ENCODE measurements around the gene GPX2.
A peak's percentile ranks its signal among the peaks of the same experiment; 100 is the strongest.

Gene GPX2

GRCh38 chr14:64968167-64968566, 25.6 kb upstream of the GPX2 start:
- TF ChIP-seq YY1 (IDR thresholded peaks at IDR 0.05; ENCODE audit: low read depth), result no peak
- no peak for TF ChIP-seq USF1 (IDR thresholded peaks at IDR 0.05)
- TF ChIP-seq TEAD4 (IDR thresholded peaks at IDR 0.05), result no peak
- no peak for TF ChIP-seq EP300 (IDR thresholded peaks at IDR 0.05; ENCODE audit: borderline replicate concordance)
- TF ChIP-seq RAD21 (IDR thresholded peaks at IDR 0.05; ENCODE audit: low read depth), result no peak
- TF ChIP-seq CEBPB (IDR thresholded peaks at IDR 0.05), result no peak
- TF ChIP-seq, protein P1, sequence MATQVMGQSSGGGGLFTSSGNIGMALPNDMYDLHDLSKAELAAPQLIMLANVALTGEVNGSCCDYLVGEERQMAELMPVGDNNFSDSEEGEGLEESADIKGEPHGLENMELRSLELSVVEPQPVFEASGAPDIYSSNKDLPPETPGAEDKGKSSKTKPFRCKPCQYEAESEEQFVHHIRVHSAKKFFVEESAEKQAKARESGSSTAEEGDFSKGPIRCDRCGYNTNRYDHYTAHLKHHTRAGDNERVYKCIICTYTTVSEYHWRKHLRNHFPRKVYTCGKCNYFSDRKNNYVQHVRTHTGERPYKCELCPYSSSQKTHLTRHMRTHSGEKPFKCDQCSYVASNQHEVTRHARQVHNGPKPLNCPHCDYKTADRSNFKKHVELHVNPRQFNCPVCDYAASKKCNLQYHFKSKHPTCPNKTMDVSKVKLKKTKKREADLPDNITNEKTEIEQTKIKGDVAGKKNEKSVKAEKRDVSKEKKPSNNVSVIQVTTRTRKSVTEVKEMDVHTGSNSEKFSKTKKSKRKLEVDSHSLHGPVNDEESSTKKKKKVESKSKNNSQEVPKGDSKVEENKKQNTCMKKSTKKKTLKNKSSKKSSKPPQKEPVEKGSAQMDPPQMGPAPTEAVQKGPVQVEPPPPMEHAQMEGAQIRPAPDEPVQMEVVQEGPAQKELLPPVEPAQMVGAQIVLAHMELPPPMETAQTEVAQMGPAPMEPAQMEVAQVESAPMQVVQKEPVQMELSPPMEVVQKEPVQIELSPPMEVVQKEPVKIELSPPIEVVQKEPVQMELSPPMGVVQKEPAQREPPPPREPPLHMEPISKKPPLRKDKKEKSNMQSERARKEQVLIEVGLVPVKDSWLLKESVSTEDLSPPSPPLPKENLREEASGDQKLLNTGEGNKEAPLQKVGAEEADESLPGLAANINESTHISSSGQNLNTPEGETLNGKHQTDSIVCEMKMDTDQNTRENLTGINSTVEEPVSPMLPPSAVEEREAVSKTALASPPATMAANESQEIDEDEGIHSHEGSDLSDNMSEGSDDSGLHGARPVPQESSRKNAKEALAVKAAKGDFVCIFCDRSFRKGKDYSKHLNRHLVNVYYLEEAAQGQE (IDR thresholded peaks at IDR 0.05; ENCODE audit: low read depth), result no peak
- TF ChIP-seq FOXM1 (IDR thresholded peaks at IDR 0.05; ENCODE audit: borderline replicate concordance, low read depth), result no peak
- TF ChIP-seq, protein P2, sequence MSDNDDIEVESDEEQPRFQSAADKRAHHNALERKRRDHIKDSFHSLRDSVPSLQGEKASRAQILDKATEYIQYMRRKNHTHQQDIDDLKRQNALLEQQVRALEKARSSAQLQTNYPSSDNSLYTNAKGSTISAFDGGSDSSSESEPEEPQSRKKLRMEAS (IDR thresholded peaks at IDR 0.05), result no peak
- TF ChIP-seq CREB1 (IDR thresholded peaks at IDR 0.05; ENCODE audit: low read depth), result no peak
- no peak for TF ChIP-seq NFIC (IDR thresholded peaks at IDR 0.05)
- TF ChIP-seq TCF12 (IDR thresholded peaks at IDR 0.05; ENCODE audit: low read depth), result no peak
- no peak for TF ChIP-seq EGR1 (IDR thresholded peaks at IDR 0.05)
- TF ChIP-seq TAF1 (IDR thresholded peaks at IDR 0.05; ENCODE audit: low read depth), result no peak
- no peak for TF ChIP-seq ZBTB7A (IDR thresholded peaks at IDR 0.05; ENCODE audit: low read depth)

DNA sequence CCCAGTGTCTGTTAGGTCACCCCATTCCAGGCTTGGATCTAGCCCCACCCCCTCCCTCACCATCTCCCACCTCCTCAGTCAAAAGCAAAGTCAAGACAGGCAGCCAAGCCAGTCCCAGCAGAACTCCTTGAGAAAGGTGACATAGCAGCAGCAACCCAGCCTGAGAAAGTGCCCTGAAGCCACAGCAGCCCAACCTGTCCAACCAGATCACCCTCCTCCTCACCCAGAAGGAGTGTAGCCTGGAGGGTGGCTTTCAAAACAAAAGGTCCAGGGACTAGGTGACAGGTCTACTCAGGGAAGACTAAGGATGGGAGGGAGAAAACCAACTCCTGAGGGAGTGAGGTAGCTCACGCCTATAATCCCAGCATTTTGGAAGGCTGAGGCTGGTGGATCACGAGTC, 24.4 kb upstream of the GPX2 start:
- TF ChIP-seq TCF12 (IDR thresholded peaks at IDR 0.05; ENCODE audit: low read depth) (no peak), CREB1 (IDR thresholded peaks at IDR 0.05; ENCODE audit: low read depth) (no peak), NFIC (IDR thresholded peaks at IDR 0.05) (no peak), RAD21 (IDR thresholded peaks at IDR 0.05; ENCODE audit: low read depth) (no peak)

DNA sequence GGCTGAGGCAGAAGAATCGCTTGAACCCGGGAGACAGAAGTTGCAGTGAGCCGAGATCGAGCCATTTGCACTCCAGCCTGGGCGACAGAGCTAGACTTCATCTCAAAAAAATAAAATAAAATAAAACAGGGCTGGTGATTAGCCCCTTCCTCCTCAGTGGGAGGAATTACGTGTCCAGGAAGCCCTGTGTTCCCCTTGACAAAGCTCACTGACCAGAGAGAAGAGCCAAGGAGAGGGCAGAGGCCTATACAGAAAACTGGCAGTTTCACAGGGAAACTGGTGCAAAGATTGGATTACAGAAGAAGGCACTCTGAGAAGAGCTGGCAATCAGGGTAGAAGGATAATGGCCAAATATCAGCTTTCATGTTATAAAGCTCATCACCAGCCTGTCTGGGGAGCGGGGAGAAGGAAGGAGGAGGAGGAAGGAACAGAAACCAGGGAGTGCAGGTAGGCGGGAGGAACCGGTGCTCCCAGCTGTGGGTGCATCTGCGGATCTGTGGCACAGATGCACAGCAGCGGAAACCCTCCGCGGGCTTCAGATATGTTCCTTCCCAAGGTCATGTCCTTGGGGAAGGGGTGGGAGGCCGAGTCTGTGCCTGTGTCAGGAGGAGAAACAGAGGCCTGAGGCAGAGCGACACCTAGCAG, 22.9 kb upstream of the GPX2 start:
- TF ChIP-seq USF1 (IDR thresholded peaks at IDR 0.05) (no peak), EGR1 (IDR thresholded peaks at IDR 0.05) (no peak), TEAD4 (IDR thresholded peaks at IDR 0.05) (no peak), FOXM1 (IDR thresholded peaks at IDR 0.05; ENCODE audit: borderline replicate concordance, low read depth) (no peak), RAD21 (IDR thresholded peaks at IDR 0.05; ENCODE audit: low read depth) (no peak), TCF12 (IDR thresholded peaks at IDR 0.05; ENCODE audit: low read depth) (no peak), TAF1 (IDR thresholded peaks at IDR 0.05; ENCODE audit: low read depth) (no peak)

DNA sequence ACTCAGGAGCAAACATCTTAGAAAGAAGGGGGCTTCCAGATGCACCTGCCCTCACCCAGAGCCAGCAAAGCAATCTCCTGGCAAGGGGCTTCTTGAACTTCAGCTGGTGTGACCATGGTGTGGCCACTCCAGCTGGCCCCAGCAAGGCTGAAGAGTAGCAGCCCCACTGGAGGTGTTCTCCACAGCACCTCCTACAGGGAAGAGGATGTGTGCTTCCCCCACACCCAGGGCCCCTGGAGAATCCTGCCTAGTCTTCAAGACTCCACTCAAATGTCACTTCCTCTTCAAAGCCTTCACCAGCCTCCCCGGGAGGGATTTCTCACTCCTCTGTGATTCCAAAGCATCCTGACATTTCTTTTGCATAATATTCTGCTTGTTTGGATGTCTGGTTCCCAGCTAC, 21.1 kb upstream of the GPX2 start:
- TF ChIP-seq FOXM1 (IDR thresholded peaks at IDR 0.05; ENCODE audit: borderline replicate concordance, low read depth) (no peak), NFIC (IDR thresholded peaks at IDR 0.05) (no peak), ZBTB7A (IDR thresholded peaks at IDR 0.05; ENCODE audit: low read depth) (no peak)
- TF ChIP-seq, protein P2 (IDR thresholded peaks at IDR 0.05), result no peak

GRCh38 chr14:64960762-64961276, 18.3 kb upstream of the GPX2 start:
- TF ChIP-seq EGR1 (IDR thresholded peaks at IDR 0.05), result no peak
- TF ChIP-seq, protein P2 (IDR thresholded peaks at IDR 0.05), result no peak
- peak; percentile 32; the same call in 1 of the 2 replicates for TF ChIP-seq RAD21 (IDR thresholded peaks at IDR 0.05; ENCODE audit: low read depth)
- 0 out of 2 replicates have a peak, but pooled peaks have one; percentile 44 for TF ChIP-seq TCF12 (IDR thresholded peaks at IDR 0.05; ENCODE audit: low read depth)
- TF ChIP-seq FOXM1 (IDR thresholded peaks at IDR 0.05; ENCODE audit: borderline replicate concordance, low read depth), result no peak
- TF ChIP-seq NFIC (IDR thresholded peaks at IDR 0.05), result peak; percentile 23; the same call in 1 of the 2 replicates

DNA sequence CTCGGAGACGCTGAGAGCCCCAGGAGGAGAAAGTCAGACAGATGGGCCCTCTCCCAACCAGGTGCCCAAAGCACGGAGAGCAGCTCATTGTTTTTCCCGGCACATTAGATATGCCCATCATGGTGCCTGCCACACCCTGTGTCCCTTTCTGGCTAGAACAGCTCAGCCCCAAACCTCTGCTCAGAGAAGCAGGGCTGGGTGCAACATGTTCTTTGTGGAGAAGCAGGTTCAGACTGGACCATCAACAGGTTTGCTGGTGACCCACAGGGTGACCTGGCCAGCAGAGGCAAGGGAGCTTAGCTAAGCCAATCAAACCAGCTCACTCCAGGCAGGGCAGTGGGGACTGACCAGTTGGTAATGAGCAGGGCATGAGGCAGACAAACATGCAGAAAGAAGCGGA, 16.2 kb upstream of the GPX2 start:
- no peak for TF ChIP-seq YY1 (IDR thresholded peaks at IDR 0.05; ENCODE audit: low read depth)
- no peak for TF ChIP-seq USF1 (IDR thresholded peaks at IDR 0.05)
- TF ChIP-seq FOXM1 (IDR thresholded peaks at IDR 0.05; ENCODE audit: borderline replicate concordance, low read depth), result no peak
- TF ChIP-seq EGR1 (IDR thresholded peaks at IDR 0.05), result no peak

DNA sequence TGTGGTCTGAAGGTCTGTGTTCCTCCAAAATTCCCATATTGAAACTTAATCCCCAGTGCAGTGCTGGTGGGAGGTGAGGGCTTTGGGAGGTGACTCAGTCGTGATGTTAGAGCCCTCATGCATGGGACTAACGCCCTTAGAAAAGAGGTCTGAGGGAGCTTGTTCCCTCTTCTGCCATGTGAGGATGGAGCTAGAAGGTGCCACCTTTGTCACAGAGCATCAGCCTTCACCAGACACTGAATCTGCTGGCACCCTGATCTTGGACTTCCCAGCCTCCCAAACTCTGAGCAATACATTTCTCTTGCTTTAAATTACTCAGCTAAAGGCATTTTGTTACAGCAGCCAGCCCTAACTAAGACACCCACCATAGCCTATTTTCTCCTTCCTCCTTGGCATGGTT, 15.7 kb upstream of the GPX2 start:
- TF ChIP-seq YY1 (IDR thresholded peaks at IDR 0.05; ENCODE audit: low read depth), result no peak
- TF ChIP-seq CEBPB (IDR thresholded peaks at IDR 0.05), result no peak
- TF ChIP-seq TCF12 (IDR thresholded peaks at IDR 0.05; ENCODE audit: low read depth), result no peak
- TF ChIP-seq, protein P2 (IDR thresholded peaks at IDR 0.05), result no peak
- no peak for TF ChIP-seq FOXM1 (IDR thresholded peaks at IDR 0.05; ENCODE audit: borderline replicate concordance, low read depth)
- TF ChIP-seq TAF1 (IDR thresholded peaks at IDR 0.05; ENCODE audit: low read depth), result no peak
- TF ChIP-seq TEAD4 (IDR thresholded peaks at IDR 0.05), result no peak
- TF ChIP-seq CREB1 (IDR thresholded peaks at IDR 0.05; ENCODE audit: low read depth), result no peak
- TF ChIP-seq EP300 (IDR thresholded peaks at IDR 0.05; ENCODE audit: borderline replicate concordance), result no peak
- no peak for TF ChIP-seq EGR1 (IDR thresholded peaks at IDR 0.05)
- no peak for TF ChIP-seq ZBTB7A (IDR thresholded peaks at IDR 0.05; ENCODE audit: low read depth)
- no peak for TF ChIP-seq RAD21 (IDR thresholded peaks at IDR 0.05; ENCODE audit: low read depth)
- TF ChIP-seq USF1 (IDR thresholded peaks at IDR 0.05), result no peak

All from Ishikawa (cell line).